Stimulated activated CD8-positive, alpha-beta memory T cell treated with anti-CD3 and anti-CD28 coated beads, Interleukin-15, amount 100 ng/mL, for 24 hours (primary cell): ENCODE results near the gene CACNB3.
A peak's percentile ranks its signal among the peaks of the same experiment; 100 is the strongest.
"Not testable (repeated sequence)": the region's sequence is repeated elsewhere in the genome, so short reads cannot be mapped to it uniquely, and the experiment has no call there.

ENCODE experiments used
- DNase-seq: peaks from one replicate; pipeline ENCODE4 v3.0.0-alpha.2; 2020; ENCODE audit warnings: low read depth

CACNB3 gene

GRCh38 chr12:48818831-48819590 lies 715 bp downstream of the CACNB3 start:
- no peak for DNase-seq

- no peak for DNase-seq
Measured at GRCh38 chr12:48819986-48820725, 1.9 kb downstream of the CACNB3 start.

- no peak for DNase-seq
Measured at GRCh38 chr12:48822139-48822538, 3.8 kb downstream of the CACNB3 start.

GRCh38 chr12:48822711-48823110 lies 4.4 kb downstream of the CACNB3 start:
- no peak for DNase-seq

DNA sequence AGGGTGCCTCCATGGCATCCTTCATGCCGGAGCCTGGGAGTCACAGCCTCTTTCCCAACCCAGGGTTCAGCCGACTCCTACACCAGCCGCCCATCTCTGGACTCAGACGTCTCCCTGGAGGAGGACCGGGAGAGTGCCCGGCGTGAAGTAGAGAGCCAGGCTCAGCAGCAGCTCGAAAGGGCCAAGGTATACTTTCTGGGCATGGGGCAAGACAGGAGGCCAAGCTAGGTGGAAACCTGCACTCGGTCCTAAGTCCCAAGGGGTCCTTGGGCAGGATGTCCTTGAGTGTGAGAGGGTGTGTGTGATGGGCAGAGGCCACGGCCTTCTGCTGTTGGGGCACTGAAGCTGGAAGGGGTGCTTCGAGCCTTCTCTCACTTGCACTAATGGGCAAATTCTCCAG lies 5.0 kb downstream of the CACNB3 start:
- DNase-seq: no peak

DNA sequence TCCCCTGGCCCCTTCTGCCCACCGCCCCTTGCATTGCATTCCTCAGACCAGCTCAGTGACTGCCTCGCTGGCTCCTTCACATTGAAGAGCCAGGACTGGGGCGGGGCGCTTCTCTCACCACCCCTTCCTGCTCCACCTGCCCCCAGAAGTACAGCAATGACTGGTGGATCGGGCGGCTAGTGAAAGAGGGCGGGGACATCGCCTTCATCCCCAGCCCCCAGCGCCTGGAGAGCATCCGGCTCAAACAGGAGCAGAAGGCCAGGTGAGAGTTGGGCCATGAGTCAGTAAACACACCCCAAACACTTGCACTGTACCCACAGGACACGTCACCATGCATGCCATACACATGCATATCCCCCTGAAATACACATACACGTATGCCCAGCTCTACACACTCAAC lies 5.8 kb downstream of the CACNB3 start:
- DNase-seq: no peak

GRCh38 chr12:48824905-48825304 lies 6.6 kb downstream of the CACNB3 start:
- no peak for DNase-seq

- no peak for DNase-seq
Measured at GRCh38 chr12:48826209-48826855, 8.0 kb downstream of the CACNB3 start.

DNA sequence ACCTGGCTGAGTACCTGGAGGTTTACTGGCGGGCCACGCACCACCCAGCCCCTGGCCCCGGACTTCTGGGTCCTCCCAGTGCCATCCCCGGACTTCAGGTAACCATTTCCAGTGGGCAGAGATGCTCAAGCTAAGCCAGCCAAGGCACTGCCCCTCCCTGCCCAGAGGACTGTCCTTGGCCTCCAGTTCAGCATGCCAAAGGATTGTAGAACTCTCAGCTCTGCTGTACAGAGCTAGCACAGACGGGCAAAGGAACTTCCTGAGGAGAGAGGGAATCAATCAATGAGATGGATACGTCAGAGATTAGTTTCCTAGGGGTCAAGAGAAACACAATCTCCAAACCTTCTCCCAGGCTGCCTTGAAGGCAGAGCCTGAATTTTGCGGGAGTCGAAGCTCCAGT lies 8.7 kb downstream of the CACNB3 start:
- no peak for DNase-seq

GRCh38 chr12:48827513-48828096 lies 9.3 kb downstream of the CACNB3 start:
- DNase-seq: no peak

- DNase-seq: no peak
Measured at GRCh38 chr12:48828293-48828692, 10.0 kb downstream of the CACNB3 start.

- no peak for DNase-seq
Measured at GRCh38 chr12:48828841-48829575, 10.7 kb downstream of the CACNB3 start.

- no peak for DNase-seq
Measured at GRCh38 chr12:48831257-48831656, 13.0 kb downstream of the CACNB3 start.

DNA sequence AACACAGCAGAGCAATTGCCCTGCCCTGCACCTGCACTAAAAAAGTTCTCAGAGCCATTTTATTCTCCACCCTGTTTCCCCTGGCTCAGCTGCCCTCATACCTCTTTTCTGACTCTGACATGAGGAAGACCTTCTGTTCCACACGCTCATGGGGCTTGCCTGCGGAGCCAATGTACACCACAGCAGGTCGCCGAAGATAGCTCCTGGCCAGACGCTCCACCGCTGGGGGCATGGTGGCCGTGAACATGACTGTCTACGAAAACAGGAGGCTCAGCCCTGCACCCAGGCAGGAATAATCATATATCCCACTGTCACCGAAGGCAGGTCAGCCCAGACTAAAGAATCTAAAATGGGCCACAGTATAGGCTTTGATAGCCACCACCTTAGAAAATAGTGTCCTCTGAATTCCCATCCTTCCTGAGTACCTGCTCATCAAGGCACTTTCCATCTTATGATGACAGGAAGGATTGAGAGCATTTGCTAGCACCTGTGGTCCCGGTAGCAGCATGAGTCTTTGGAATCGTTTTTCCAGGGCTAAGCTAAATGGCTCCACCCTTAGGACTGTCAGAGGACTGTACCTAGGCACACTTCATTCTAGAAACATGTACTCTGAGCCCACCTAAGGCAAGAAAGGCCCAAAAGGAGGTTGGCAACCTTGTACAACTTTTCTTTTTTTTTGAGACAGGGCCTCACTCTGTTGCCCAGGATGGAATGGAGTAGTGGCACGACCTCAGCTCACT lies 14.2 kb downstream of the CACNB3 start:
- DNase-seq: no peak

DNA sequence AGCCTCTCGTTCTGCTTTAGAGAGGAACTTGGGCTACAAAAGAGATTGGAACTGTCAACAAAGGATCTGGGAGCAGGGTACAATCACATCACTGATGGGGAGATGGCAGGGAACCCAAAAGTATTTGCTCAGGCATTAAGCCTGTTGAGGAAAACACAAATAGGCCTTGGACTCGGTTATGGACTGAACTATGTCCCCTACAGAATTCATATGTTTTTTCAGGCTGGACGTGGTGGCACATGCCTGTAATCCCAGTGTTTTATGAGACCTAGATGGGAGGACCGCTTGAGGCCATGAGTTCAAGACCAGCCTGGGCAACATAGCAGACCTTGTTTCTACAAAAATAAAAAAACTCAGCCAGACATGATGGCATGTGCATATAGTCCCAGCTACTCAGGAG lies 19.8 kb downstream of the CACNB3 start:
- DNase-seq: no peak

DNA sequence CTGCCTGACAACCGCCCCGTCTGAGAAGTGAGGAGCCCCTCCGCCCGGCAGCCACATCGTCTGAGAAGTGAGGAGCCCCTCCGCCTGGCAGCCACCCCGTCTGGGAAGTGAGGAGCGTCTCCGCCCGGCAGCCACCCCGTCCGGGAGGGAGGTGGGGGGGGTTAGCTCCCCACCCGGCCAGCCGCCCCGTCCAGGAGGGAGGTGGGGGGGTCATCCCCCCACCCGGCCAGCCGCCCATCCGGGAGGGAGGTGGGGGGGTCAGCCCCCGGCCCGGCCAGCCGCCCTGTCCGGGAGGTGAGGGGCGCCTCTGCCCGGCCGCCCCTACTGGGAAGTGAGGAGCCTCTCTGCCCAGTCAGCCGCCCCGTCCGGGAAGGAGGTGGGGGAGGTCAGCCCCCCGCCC lies 23.7 kb downstream of the CACNB3 start:
- not testable (repeated sequence) for DNase-seq

GRCh38 chr12:48851883-48852733 lies 33.8 kb downstream of the CACNB3 start, which contains the start of gene DDX23:
DDX23 (minus strand) TSS chr12:48852163; CDS start chr12:48845782, 6,381 bp downstream.
- peak; percentile 66 for DNase-seq

- DNase-seq: peak; percentile 62
Measured at GRCh38 chr12:48852734-48853688, 34.7 kb downstream of the CACNB3 start.

DNA sequence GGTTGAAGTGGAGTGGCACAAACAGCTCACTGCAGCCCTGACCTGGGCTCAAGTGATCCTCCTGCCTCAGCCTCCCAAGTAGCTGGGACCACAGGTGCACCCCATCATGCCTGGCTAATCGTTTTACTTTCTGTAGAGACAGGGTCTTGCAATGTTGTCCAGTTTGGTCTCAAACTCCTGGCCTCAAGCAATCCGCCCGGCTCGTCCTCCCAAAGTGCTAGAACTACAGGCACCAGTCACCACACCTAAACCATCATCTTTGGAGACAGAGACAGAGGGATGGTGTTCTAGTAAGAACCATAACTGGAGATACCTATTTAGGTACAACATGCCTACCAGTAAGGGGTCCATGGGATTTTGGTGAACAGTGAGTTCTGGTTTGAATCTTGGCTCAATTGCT lies 36.2 kb downstream of the CACNB3 start:
- DNase-seq: no peak
